GM21529 (cell line): Measurements from ENCODE around the gene GBX2.

Source experiments
- ATAC-seq: cut with Tn5 transposase; IDR thresholded peaks from one replicate; pipeline ENCODE4 v1.9.1; 2021; ENCODE audit not compliant: unreplicated experiment

Gene GBX2

DNA sequence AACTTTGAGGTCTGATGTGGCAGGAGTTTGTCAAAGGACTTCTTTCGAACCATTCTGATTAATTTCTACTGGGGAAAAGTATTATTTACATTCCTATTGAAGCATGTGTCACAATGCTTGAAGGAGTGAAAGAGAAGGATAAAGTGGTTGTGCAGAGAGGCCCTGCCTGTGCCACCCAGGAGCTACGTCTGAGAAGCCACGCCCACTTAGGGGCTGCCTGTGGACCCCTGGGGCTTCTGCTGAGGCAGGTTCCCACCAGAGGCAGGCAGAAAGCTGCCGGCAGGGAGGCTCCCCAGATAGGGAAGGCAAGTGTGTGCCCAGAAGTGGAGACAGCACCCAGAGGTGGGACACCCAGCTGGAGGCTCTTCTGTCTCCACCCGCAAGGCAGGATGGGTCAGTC, 47.4 kb downstream of the GBX2 start:
- no peak for ATAC-seq

DNA sequence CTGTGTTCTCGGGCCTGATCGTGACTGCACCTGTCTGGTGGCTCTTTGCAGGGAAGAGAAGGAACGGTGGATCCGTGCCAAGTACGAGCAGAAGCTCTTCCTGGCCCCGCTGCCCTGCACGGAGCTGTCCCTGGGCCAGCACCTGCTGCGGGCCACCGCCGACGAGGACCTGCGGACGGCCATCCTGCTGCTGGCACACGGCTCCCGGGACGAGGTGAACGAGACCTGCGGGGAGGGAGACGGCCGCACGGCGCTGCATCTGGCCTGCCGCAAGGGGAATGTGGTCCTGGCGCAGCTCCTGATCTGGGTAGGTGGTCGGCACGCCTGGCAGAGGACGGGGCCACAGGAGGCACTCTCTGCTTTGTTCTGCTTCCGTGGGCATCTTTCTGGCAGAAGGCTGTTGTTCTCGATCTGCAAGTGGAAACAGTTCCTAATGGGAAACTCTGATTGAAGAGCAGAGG, 48.0 kb downstream of the GBX2 start:
- no peak for ATAC-seq

DNA sequence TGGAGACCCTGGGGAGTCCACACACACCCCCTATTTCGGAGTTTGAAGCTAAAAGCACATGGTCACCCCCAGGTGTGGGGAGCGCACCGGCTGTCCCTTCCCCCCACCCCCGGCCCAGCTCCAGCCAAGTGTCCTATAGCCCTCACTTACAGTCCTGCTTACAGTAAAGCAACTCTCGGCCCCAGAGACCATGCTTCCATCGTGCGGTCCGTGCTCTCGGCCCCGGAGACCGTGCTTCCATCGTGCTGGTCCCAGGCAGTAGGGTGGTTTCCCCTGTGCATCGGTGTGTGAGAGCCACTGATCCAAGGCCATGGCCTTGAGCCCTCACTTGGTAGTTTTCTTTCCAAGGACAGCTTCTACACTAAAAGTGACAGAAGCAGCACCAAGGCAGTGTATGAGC, 48.7 kb downstream of the GBX2 start:
- no peak for ATAC-seq

DNA sequence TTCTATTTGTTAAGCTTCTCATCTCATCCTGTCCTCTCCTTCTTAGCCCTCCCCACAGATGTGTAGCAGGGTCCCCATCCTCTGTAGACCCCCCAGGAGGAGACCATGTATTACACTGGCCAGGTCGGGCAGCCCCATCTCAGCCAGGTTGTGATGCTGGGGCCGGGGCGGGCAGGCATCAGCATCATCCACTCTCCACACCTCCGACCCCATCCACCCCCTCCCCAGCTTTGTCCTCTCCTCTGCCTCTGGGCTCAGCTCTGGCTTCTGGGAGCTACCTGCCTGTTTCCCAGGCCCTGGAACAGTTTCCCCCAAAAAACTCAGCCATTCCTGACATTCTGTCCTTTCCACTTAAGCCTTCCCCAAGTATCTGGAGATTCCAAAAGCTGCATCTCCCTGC, 49.2 kb downstream of the GBX2 start:
- ATAC-seq, result no peak

DNA sequence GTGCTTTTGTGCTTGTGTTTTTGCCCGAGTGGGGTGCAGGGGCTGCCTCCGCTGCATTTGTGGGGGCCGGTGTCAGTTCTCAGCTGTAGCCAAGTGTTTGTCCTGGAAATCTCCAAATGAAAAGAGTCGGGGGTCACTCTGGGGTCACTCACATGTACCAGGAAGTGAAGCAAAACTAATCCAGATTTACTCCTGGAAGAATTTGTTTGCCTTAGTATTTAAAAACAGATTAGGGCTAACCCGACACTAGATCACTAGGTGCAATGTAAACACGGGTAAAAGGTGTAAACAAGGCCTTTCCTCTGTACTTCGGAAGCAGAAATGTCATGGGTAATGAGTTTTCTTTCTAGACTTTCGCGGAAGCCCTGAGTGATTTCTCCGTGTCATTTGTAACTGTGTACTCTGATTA, 50.3 kb downstream of the GBX2 start:
- ATAC-seq, result no peak

DNA sequence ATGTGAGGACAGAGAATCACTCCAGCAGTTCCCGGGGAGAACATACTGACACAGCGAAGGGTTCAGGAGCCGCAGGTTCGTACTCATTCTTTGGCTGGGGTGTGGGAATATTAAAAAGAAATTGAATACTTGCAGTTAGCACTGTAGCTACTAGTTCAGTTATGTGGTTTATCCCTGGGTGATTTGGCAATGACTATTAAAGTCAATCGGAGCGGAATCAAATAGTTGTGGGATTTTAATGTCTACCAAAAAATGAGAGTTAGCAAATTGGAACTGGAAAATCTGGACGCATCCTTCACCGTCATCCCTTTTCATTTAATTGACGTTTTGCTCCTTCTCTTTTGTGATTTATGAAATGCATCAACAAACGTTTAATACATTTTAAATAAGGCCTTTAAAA, 50.8 kb downstream of the GBX2 start:
- ATAC-seq, result no peak
